ENCODE data around the gene PLGLB1. TPM values are rescaled to one million over a fixed set of nuclear protein-coding genes. Genes with fewer than 3 reads are reported as not detected.

PLGLB1 gene
- total and polyA plus RNA-seq, 7 donors: 0.35 to 2.2 (median 1.2) TPM

Other genes with a start within 250 kb of the PLGLB1 start
- under 1 TPM; 0.27 to 0.81 (median 0.52) TPM for gene CD8A, start 230.9 kb downstream of the PLGLB1 start, total RNA-seq
- under 1 TPM; 0.09 to 0.18 (median 0.10) TPM for gene CD8A, start 230.9 kb downstream of the PLGLB1 start, polyA plus RNA-seq
- gene CD8B, start 160.0 kb downstream of the PLGLB1 start, total RNA-seq: under 1 TPM in 1 of 4 donors, not detected in 3; 0.43 TPM
- gene CD8B, start 160.0 kb downstream of the PLGLB1 start, polyA plus RNA-seq: under 1 TPM in 2 of 3 donors, not detected in 1; 0.12 to 0.13 TPM
- gene RGPD1, start 79.7 kb downstream of the PLGLB1 start, total RNA-seq: under 1 TPM in 3 of 4 donors, not detected in 1; 0.32 to 0.87 (median 0.69) TPM
- under 1 TPM; 0.21 to 0.58 (median 0.52) TPM for gene RGPD1, start 79.7 kb downstream of the PLGLB1 start, polyA plus RNA-seq